ENCODE data around the gene HDGFL2.

The HDGFL2 gene

GRCh38 chr19:4472174-4472974, at the start of gene HDGFL2:
Gene HDGFL2, plus strand, starts transcription at chr19:4472297. Its CDS starts 54 bp downstream, at chr19:4472351.
- DNase-seq, result peak in 2 of 4 experiments; percentile 84 to 93

DNA sequence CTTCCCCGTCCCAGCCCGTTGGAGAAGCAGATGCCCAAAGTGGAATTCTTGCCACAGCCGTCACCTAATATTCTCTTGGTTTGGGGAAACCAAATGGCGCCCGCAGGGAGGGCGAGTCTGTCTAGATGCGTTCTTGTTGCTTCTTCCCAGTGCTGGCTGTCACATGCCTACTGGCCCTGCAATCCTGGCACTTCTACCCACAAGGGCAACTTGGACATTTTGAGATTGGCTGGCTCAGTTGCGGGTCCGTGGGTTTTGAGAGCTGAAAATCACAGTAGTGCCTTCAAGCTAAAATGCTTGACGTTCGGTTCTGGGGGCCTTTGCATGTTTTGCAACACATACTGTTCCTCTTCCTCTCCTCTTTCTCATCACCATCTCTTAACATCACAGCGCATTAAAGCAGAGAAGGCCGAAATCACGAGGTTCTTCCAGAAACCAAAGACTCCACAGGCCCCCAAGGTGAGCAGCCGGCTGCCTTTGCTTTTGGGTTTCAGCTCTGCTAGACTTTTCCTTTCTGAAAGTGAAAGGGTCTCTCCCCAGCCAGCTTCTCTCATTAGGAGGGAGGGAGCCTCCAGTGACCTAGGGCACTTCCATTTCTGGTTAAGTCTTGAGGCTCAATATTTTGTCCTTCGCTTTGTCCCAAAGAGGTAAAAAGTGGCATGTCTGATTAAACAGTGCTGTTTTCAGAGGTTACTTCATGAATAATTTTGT, 48.5 kb upstream of the HDGFL2 start:
- DNase-seq, result no peak

DNA sequence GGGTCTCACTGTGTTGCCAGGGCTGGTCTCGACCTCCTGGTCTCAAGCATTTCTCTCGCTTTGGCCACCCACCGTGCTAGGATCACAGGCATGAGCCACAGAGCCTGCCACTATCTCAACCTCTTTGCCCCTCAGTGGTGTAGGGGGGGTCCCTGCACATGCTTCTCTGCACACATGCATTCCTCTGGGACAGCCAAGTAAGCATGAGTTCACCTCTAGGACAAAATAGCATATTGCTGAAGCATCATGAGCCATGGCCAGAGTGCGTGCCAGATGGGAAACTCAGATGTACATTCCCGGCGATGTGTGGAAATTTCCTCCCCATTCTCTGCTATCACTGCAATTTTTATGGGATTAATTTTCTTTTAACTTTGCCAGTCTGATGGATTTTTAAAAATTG, 46.6 kb upstream of the HDGFL2 start:
- DNase-seq, result no peak

GRCh38 chr19:4428326-4428975, 43.6 kb upstream of the HDGFL2 start:
- DNase-seq, result no peak

GRCh38 chr19:4429256-4429655, 42.8 kb upstream of the HDGFL2 start:
- no peak for DNase-seq

DNA sequence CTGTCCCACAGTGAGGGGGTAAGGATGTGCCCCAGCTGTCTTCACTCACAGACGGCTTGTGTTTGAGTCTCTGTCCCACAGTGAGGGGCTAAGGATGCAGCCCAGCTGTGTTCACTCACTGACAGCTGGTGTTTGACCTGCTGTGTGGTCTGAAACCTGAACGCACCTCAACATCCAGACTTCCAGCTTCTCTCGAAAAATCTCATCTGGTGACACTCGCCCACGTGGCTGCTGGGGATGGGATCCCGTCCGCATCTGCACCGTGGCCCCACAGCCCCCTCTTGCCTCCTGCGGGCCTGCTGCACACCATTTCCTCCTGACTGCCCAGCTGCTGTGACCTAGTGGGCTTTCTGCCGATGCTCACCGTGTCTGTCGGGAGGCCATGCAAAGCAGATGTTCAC, 42.3 kb upstream of the HDGFL2 start:
- DNase-seq, result no peak

DNA sequence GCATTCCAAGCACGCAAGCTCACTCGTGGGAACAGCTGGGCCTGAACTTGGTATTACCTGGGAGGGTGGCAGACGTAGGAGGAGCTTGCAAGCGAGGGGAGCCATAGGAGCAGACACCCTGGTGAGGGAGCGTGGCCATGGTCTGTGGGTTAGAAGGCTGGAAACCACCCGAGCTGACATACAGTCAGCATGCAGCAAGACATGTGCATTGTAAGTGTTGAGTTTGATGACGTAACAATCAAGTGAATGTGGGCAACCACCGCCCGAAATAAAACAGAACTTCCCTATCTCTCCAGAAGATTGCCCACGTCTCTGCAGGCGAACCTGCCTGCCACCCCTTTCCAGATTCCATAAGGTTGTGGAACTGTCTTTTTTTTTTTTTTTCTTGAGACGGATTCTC, 41.3 kb upstream of the HDGFL2 start:
- DNase-seq, result no peak

DNA sequence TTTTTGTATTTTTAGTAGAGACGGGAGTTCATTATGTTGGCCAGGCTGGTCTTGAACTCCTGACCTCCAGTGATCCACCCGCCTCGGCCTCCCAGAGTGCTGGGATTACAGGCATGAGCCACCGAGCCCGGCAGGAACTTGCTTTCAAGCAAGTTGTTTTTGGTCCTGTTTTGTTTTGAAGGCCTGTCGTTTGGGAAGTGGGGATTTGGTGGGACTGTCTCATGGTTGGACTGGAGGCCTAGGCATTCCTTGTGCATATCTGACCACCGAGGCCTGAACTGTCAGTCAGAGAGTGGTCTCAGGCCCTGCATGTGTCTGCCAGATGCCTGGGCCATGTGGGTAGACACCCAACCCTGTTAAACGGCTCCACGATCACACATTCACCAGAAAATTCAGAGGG, 40.8 kb upstream of the HDGFL2 start:
- DNase-seq, result no peak

DNA sequence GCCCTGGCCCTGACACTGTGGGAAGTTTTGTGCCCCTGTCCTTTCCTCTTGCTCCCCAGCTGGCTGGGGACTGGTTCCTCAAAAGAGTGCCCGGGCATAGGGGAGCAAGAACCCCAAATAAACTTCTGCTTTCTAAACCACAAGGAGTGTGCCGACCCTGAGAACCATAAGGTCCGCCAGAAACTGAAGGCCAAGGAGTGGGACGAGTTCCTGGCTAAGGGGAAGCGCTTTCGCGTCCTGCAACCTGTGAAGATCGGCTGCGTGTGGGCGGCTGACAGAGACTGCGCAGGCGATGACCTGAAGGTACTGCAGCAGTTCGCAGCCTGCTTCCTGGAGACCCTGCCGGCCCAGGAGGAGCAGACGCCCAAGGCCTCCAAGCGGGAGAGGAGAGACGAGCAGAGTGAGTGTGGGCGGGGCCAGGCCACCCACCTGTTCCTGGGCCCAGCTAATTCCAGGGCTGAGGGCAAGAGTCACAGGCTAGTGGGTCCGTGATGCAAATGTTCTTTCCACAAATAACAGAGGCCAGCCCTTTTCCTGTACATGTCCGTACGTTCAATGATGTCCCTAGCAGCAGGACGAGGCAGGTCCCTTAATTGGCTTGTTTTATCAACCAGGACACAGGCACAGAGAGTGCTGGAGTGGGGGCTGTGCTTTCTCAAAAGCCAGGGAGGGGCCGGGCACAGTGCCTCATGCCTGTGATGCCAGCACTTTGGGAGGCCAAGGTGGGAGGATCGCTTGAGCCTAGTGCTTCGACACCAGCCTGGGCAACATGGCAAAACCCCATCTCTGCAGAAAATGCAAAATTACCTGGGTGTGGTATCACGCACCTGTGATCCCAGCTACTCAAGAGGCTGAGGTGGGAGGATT, 40.1 kb upstream of the HDGFL2 start:
- DNase-seq, result no peak

DNA sequence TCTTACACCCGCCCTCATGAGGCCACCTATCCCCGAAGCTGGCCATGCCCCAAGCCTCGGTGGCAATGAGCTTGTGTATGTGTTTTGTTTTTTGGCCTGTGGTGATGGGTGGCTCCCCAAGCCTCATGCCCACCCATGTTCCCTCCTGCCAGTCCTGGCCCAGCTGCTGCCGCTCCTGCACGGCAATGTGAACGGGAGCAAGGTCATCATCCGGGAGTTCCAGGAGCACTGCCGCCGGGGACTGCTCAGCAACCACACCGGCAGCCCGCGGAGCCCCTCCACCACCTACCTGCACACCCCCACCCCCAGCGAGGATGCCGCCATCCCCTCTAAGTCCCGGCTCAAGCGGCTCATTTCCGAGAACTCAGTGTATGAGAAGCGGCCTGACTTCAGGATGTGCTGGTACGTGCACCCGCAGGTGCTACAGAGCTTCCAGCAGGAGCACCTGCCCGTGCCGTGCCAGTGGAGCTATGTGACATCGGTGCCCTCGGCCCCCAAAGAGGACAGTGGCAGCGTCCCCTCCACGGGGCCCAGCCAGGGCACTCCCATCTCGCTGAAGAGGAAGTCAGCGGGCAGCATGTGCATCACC, 39.1 kb upstream of the HDGFL2 start:
- no peak for DNase-seq

GRCh38 chr19:4434391-4434790, 37.7 kb upstream of the HDGFL2 start:
- DNase-seq, result no peak

GRCh38 chr19:4436231-4436630, 35.9 kb upstream of the HDGFL2 start:
- DNase-seq, result no peak

DNA sequence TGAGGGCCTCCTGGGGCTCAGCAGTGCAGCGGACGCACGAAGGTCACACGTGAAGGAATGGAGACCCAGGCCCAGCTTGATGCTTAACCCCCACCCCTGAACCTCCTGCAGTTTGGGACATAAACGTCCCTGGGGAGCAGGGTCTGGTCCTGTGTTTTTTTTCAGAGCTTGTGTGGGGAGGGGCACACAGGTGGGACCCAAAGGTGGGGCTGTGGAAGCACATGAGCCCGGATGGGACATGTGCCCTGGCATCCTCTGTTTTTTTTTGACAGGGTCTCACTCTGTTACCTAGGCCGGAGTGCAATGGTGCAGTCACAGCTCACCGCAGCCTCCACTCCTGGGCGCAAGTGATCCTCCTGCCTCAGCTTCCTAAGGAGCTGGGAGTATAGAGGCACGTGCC, 35.0 kb upstream of the HDGFL2 start:
- DNase-seq, result no peak

- DNase-seq, result no peak
Measured at GRCh38 chr19:4439243-4439642, 32.9 kb upstream of the HDGFL2 start.

DNA sequence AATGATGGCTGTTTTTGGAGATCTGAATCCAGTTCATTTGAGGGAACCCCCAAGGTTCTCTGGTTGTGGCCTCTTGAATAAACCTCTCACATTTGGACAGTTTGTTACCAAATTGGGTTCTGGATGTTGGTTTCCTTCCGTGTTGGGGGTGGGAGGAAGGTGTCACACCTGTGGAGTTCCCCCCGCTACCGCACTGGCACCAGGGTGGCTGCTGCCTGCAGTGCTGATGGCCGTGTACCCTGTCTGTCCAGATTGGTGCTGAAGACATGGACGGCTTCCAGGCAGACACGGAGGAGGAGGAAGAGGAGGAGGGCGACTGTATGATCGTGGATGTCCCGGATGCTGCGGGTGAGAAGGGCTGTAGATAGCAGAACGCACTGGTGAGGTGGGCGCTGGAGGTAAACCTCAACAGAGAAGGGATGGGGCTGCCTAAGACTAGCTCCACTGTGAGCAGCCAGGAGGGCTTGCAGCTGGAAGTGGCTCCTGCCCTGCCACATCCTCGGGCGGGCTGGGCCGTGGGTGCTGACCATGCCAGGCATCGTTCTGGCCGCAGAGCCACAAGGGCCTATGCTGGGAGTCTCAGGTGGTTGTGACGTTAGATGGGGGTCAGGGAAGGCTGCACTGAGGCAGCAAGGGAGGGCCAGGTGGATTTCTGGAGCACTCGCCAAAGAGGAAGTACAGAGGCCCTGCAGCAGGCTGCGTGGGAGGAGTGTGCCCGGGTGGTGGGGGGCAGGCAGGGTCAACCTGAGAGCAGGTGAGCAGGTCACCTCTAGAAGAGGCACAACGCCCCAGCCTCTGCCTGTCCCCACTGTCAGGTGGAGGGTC, 29.9 kb upstream of the HDGFL2 start:
- no peak for DNase-seq

DNA sequence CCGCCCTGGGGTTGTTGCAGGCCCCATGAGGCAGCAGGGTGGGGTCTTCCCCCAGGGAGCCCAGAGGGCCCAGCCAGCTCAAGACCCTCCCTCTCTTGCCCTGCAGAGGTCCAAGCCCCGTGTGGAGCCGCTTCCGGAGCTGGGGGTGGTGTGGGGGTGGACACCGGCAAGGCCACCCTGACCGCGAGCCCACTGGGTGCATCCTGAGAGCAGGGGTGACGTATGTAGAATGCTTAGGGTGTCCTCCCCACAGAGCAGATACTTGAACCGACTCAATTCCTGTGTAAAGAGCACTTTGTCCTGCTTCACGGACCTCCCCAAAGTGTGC, 29.3 kb upstream of the HDGFL2 start:
- no peak for DNase-seq

DNA sequence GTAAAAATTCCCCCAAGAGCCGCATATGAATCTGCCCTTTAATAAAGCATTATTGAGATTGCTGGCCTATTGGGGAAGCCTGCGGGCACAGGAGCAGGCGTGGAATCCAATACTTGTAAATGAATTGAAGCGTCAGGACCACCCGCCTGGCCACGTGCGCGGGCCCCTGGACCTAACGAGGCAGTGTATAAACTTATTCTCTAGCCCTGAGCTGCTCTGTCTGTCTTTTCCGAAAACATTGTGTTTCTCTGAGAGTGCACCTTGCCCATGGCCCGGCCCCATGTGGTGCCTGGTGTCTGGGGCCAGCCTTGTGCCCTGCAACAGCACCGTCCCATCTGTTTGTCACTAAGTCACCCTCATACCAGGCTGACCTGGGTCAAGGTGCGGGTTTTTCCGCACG, 28.9 kb upstream of the HDGFL2 start:
- DNase-seq, result no peak

DNA sequence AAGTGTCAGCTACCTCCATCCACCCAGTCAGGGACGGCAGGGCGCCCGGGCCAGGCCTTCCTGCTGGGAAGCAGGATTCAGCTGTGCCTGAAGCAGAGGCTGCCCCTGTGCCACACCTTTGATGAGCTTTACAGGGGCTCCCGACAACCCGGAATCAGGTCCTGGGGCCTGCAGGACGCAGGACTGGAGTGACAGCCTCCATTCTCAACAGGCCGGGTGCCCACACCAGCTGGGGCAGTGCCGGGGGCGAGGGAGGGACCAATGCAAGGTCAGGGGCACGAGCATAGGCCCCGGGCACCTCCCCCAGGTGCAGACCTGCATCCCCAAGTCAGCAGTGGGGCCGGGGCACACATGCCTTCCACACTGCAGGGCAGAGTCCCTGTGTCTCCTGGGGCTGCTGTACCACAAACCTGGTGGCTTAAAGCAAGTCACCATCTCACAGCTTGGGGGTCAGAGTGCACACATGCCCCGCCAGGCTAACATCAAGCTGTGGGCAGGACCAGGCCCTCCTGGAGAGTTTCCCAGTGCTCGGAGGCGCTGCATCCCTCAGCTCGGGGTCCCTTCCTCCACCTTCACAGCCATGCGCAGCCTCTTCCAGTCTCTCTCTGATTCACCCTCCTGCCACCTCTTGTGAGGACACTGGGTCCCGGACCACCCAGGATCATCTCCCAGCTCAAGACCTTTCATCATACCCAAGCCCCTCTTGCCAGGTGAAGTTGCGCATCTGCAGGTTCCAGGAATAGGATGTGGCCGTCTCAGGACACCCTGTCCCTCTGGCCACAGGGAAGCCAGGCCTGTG, 27.9 kb upstream of the HDGFL2 start:
- no peak for DNase-seq

GRCh38 chr19:4444765-4445741, 27.0 kb upstream of the HDGFL2 start:
- DNase-seq, result no peak
